T-helper 1 cell treated with Interleukin-12 subunit alpha and Interleukin-12 subunit beta and Interleukin-4 antibody, amounts not matched to agents 30 μg/mL and 1 μg/mL, for 36 hours (primary cell): ENCODE measurements around the gene GDNF.
"Not testable (repeated sequence)": the region's sequence is repeated elsewhere in the genome, so short reads cannot be mapped to it uniquely, and the experiment has no call there.

Experiments used
- H3K27ac Mint-ChIP-seq: one replicate; pipeline ENCODE4 v1.8.0; 2021; ENCODE audit warnings: mild to moderate bottlenecking, mixed read lengths
- H3K27me3 Mint-ChIP-seq: one replicate; pipeline ENCODE4 v1.8.0; 2021; ENCODE audit warnings: low read depth, mixed read lengths
- H3K36me3 Mint-ChIP-seq: one replicate; pipeline ENCODE4 v1.8.0; 2021; ENCODE audit warnings: low read depth, mixed read lengths
- H3K4me1 Mint-ChIP-seq: one replicate; pipeline ENCODE4 v1.8.0; 2021; ENCODE audit warnings: low read depth, mixed read lengths
- H3K4me3 Mint-ChIP-seq: one replicate; pipeline ENCODE4 v1.8.0; 2021; ENCODE audit warnings: mild to moderate bottlenecking, moderate library complexity, mixed read lengths
- H3K9me3 Mint-ChIP-seq: one replicate; pipeline ENCODE4 v1.8.0; 2021; ENCODE audit warnings: mixed read lengths

GDNF gene, protein sequence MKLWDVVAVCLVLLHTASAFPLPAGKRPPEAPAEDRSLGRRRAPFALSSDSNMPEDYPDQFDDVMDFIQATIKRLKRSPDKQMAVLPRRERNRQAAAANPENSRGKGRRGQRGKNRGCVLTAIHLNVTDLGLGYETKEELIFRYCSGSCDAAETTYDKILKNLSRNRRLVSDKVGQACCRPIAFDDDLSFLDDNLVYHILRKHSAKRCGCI

GRCh38 chr5:37839407-37840052 lies at the start of gene GDNF:
Gene GDNF, minus strand, starts transcription at chr5:37840041. Its CDS starts 5,245 bp downstream, at chr5:37834796.
- Mint-ChIP-seq H3K4me3 (no peak within 1 kb of the TSS), H3K27me3 (peaks cover 88% of the 10 kb centered on the region), H3K9me3 (no peaks in the 10 kb centered on the region), H3K36me3 (peaks cover 2% of the 10 kb centered on the region), H3K4me1 (peaks cover 18% of the 10 kb centered on the region), H3K27ac (no peak within 1 kb of the TSS)

DNA sequence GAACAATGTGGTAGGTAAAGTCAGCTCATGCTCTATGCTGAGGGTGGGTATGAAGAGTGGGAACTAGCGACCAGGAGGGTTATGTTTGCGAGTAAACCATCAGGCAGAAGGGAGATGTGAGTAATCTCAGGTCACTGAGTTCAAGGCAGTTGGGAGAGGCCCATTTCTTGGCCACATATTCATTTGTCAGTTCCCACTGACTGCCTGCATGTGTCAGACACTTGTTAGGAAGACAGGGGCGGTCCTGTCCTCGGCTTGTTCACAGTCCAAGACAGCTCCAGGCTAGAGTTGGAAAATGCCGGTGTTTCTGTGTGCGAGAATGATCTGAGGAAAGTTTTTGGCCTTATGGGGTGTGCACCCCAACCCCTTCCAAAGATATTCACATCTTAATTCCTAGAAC lies 48.6 kb upstream of the GDNF start:
- no peaks in the 10 kb centered on the region for H3K4me1 Mint-ChIP-seq
- no peaks in the 10 kb centered on the region for H3K9me3 Mint-ChIP-seq
- H3K27ac Mint-ChIP-seq = no peak overlapping the region
- H3K27me3 Mint-ChIP-seq = no peaks in the 10 kb centered on the region
- no peak overlapping the region for H3K4me3 Mint-ChIP-seq
- no peaks in the 10 kb centered on the region for H3K36me3 Mint-ChIP-seq

DNA sequence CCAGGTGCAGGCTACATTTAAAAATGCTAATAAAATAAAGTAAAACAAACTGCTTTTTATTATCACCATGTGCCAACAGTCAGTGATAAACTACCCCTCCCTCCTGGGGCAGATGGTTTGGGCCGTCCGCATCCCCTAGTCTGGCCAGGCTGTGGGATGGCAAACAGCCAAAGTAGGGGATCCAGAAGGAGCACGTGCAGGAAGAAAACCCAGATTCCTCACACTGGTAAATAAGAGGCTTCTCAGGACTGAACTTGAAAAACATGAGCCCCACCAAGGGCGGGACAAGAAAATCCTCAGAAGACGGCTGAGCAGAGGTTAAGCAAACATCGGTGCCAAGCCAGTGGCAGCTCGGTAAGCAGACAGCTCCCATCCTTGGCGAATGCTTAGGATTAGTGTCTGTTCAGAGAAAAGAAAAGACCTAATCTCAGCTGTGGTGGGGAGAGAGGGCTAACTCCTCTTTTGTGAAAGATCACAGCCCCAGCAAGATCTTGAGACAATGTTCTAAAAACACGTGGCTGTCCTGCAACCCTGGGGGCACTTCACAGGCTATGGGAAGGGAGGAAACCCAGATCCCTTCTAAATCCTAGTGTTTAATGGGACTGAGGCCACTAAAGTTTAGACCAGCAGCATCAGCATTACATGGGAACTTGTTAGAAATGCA lies 46.5 kb upstream of the GDNF start:
- no peak overlapping the region for H3K4me3 Mint-ChIP-seq
- H3K4me1 Mint-ChIP-seq = no peaks in the 10 kb centered on the region
- no peak overlapping the region for H3K27ac Mint-ChIP-seq
- H3K9me3 Mint-ChIP-seq = no peaks in the 10 kb centered on the region
- H3K36me3 Mint-ChIP-seq = no peaks in the 10 kb centered on the region
- H3K27me3 Mint-ChIP-seq = no peaks in the 10 kb centered on the region

DNA sequence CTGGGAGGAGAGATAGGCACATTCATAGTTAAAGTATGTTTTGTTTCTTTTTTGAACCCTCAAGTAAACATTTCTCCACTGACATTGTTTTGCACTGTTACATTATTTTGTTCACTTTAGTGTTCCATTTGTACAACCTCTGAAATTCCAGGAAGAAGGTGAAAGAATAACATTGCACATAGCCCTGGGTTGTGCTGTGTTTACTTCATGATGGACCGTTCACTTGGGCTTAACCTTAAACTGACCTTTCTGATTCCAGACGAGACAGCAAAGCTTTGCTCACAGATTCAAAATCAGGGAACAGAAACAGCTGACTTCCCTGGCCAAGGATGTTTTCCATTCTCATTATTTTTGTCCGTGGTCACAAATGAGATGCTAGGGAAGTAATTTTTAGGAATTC lies 42.8 kb upstream of the GDNF start:
- no peak overlapping the region for H3K4me3 Mint-ChIP-seq
- H3K27me3 Mint-ChIP-seq = no peaks in the 10 kb centered on the region
- no peaks in the 10 kb centered on the region for H3K9me3 Mint-ChIP-seq
- no peak overlapping the region for H3K27ac Mint-ChIP-seq
- H3K36me3 Mint-ChIP-seq = no peaks in the 10 kb centered on the region
- H3K4me1 Mint-ChIP-seq = no peaks in the 10 kb centered on the region

DNA sequence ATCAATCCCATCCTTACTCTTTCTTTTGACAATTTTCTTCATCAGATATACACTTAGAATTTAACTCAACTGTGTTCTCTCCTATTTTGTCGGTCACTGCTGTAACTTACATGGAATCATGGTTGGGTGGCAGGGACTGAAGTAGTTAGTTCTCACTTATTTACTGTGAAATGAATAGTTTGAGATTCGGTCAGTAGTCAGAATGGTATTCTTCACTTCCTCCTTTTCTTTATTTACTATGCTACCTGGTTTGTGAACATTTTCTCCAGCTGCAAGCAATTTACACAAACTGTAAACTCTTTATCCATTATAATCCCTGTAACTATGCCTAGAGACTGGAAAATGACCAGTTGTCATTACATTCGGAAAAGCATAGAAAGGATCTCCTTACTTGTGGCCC lies 41.5 kb upstream of the GDNF start:
- Mint-ChIP-seq H3K36me3 (no peaks in the 10 kb centered on the region), H3K27me3 (no peaks in the 10 kb centered on the region), H3K4me3 (no peak overlapping the region), H3K9me3 (no peaks in the 10 kb centered on the region), H3K4me1 (no peaks in the 10 kb centered on the region), H3K27ac (no peak overlapping the region)

DNA sequence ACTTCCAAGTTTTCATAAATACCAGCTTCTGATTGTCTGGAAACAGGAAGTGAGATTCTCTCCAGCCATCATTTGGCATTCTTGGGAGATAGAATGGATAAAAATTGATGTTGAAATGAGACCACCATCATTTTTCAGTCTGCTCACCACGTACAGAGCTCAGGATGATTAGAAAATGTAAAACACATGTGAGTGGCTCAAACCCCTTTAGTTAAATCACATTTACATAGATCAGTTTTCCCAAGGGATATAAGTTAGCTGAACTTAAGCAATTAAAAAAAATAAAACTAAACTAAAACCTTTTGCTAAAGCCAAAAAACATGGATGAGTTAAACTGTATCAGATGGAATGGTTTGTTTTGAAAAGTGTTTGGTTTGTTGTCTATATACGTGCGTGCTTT lies 37.1 kb upstream of the GDNF start:
- Mint-ChIP-seq H3K4me1 (no peaks in the 10 kb centered on the region), H3K36me3 (no peaks in the 10 kb centered on the region), H3K27me3 (no peaks in the 10 kb centered on the region), H3K27ac (no peak overlapping the region), H3K9me3 (no peaks in the 10 kb centered on the region), H3K4me3 (no peak overlapping the region)

GRCh38 chr5:37876245-37876644 lies 36.4 kb upstream of the GDNF start:
- H3K36me3 Mint-ChIP-seq = no peaks in the 10 kb centered on the region
- no peaks in the 10 kb centered on the region for H3K9me3 Mint-ChIP-seq
- H3K27me3 Mint-ChIP-seq = no peaks in the 10 kb centered on the region
- H3K4me1 Mint-ChIP-seq = no peaks in the 10 kb centered on the region
- H3K4me3 Mint-ChIP-seq = no peak overlapping the region
- no peak overlapping the region for H3K27ac Mint-ChIP-seq

DNA sequence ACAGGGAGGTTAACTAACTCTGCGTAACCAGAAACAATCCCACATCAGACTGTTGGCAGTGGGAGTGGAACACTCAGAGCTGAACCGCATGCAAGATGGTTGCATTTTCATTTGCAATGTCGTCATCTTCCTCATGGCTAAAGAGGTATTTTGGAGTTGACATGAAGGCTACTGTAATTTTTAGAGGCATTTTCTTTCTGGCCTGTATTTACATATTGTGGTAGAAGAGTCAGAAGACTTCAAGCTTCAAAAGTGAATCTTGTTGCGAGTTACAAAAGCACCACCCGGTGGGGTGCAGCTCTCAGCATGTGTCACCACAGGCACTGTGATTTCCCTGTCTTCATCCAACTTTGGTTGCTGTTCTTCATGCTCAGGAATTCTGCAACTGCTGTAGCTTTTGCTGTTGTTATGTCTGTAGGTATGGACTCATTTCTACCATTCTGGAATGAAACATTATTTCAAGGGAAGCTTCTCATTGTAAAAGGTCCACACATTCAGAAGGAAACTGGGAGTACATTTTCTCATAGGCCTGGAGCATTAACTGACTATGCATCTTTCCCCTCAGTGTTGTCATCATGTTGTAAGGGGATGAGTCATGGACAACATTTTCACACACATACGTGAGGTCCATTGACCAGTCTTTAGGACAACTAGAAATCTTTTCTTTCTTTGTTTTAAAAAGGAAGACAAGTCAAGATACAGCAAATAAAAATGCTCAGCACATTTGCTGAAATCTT lies 35.4 kb upstream of the GDNF start:
- no peaks in the 10 kb centered on the region for H3K9me3 Mint-ChIP-seq
- no peak overlapping the region for H3K4me3 Mint-ChIP-seq
- no peaks in the 10 kb centered on the region for H3K36me3 Mint-ChIP-seq
- no peaks in the 10 kb centered on the region for H3K4me1 Mint-ChIP-seq
- H3K27me3 Mint-ChIP-seq = no peaks in the 10 kb centered on the region
- no peak overlapping the region for H3K27ac Mint-ChIP-seq

DNA sequence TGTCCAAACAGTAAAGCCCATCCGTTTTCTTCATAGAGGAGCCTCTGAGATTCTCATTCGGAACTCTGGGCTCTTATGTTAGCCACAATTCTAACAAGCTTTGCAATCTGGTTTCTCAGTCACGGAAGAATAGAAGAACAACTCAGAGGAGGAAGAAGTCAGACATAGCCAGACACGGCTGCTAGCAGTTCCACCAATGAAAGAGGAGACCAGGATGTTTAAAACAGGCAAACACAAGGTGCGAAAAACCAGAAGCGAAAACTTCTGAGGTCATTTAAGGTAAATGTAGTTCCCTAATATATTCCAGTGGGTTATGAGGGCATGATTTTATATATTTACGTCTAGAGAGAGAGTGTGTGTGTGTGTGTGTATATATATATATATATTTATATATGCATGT lies 34.1 kb upstream of the GDNF start:
- H3K9me3 Mint-ChIP-seq = no peaks in the 10 kb centered on the region
- no peaks in the 10 kb centered on the region for H3K27me3 Mint-ChIP-seq
- no peak overlapping the region for H3K4me3 Mint-ChIP-seq
- H3K36me3 Mint-ChIP-seq = no peaks in the 10 kb centered on the region
- H3K27ac Mint-ChIP-seq = no peak overlapping the region
- H3K4me1 Mint-ChIP-seq = no peaks in the 10 kb centered on the region

DNA sequence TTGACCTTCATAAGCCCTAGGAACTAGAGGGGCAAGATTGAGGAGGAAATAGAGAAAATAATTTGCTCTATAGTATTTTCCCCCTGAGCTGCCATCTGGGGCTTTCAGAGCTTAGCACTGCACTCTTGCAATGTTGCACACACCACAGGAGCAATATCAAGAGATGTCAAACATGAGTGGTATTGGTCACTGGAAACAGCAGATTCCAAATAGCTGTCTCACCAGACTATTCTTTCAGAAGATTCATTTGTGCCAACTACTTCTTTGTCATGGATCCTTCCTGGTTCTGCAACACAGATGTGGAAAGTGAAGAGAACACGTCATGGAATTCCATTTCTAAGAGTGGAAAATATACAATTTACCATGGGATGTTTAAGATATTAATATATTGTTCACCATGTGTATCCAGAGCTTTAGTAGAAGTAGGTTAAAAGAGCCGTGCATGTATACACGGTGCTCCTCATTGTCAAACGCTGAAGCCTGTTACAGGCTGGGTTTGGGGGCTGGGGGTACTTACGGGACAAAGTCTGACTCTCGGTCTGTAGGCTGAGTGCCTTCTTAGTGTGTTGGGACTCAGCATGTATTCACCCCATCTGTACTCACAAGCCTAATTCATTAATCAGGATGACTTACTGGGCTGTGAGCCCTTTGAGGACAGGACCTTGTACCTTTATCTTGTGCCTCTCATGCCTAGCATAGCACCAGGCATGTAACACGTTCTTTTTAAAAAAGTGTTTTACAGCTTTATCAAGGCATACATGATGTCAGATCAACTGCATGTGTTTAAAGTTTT lies 31.4 kb upstream of the GDNF start:
- Mint-ChIP-seq H3K27me3 (no peaks in the 10 kb centered on the region), H3K36me3 (no peaks in the 10 kb centered on the region), H3K9me3 (no peaks in the 10 kb centered on the region), H3K4me3 (no peak overlapping the region), H3K4me1 (no peaks in the 10 kb centered on the region), H3K27ac (no peak overlapping the region)

DNA sequence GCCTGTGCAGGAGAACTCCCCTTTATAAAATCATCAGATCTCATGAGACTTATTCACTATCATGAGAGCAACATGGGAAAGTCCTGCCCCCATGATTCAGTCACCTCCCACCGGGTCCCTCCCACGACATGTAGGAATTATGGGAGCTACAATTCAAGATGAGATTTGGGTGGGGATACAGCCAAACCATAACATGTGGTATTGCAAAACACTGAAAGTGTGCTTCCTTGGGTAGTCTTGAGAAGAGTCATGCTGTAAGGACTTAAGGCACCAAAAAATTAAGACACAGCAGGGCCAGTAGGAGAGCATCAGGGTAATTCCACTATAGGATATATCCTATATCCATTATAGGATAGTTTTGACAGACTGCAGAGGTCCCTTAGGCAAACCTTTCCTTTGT lies 29.4 kb upstream of the GDNF start:
- Mint-ChIP-seq H3K4me3 (no peak overlapping the region), H3K27me3 (peaks cover 3% of the 10 kb centered on the region), H3K36me3 (no peaks in the 10 kb centered on the region), H3K27ac (no peak overlapping the region), H3K9me3 (no peaks in the 10 kb centered on the region), H3K4me1 (no peaks in the 10 kb centered on the region)

- Mint-ChIP-seq H3K27me3 (peaks cover 3% of the 10 kb centered on the region), H3K9me3 (no peaks in the 10 kb centered on the region), H3K4me1 (no peaks in the 10 kb centered on the region), H3K36me3 (no peaks in the 10 kb centered on the region), H3K27ac (no peak overlapping the region), H3K4me3 (no peak overlapping the region)
Measured at GRCh38 chr5:37867654-37868053, 27.8 kb upstream of the GDNF start.

DNA sequence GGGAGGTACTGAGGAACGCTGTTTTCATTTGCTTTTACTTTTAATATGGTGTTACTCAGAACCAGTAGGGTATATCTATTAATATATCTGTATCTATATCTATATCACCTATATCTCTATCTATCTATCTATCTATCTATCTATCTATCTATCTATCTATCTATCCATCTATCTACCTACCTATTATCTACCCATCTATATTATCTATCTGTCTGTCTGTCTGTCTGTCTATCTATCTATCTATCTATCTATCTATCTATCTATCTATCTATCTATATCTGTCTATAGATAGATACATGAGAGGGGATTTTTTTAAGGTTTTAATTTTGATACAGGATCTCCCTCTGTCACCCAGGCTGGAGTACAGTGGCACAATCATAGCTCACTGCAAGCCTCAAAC lies 23.1 kb upstream of the GDNF start:
- not testable (repeated sequence) for H3K36me3 Mint-ChIP-seq, H3K27ac Mint-ChIP-seq, H3K9me3 Mint-ChIP-seq, H3K27me3 Mint-ChIP-seq, H3K4me1 Mint-ChIP-seq, H3K4me3 Mint-ChIP-seq

DNA sequence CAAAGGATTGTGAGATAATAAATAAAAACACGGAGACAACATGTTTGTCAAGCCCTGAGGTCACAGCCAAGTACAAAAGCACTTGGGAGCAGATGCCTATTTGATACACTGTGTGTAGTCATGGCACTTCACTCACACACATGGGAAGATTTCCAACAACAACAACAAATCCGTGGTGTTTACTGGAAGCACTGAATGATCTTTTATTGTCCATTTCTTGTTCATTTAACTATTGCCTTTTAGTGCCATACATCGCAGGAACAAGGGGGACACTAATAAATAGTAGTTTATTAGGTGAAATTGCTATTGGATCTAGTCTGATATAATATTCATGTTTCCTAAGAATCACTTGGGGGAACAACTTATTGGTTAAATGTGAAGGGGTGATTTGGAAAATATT lies 20.4 kb upstream of the GDNF start:
- Mint-ChIP-seq H3K27ac (no peak overlapping the region), H3K4me3 (no peak overlapping the region), H3K9me3 (no peaks in the 10 kb centered on the region), H3K27me3 (peaks cover 7% of the 10 kb centered on the region), H3K4me1 (peaks cover 2% of the 10 kb centered on the region), H3K36me3 (no peaks in the 10 kb centered on the region)
